ACHN (cell line): ENCODE results near the gene TRABD2B.

Experiments used
- DNase-seq: peaks from one replicate; pipeline ENCODE4 v3.0.0-alpha.2; 2015
- in situ Hi-C: cut with HindIII; loops from 2 replicates; pipeline ENCODE4 v1.10.0; 2017; ENCODE audit warnings: low sequenced_read_pairs, low pct_ligation_motif_present, low pct_unique_long_range_greater_than_20kb

TRABD2B gene

GRCh38 chr1:47873337-47873736 is 123.8 kb downstream of the TRABD2B start:
- in situ Hi-C loops: no loop called here
- DNase-seq: peak; percentile 6

- peak; percentile 27 for DNase-seq
Measured at GRCh38 chr1:47872886-47873285, 124.3 kb downstream of the TRABD2B start.

GRCh38 chr1:47871799-47872353 is 125.3 kb downstream of the TRABD2B start:
- in situ Hi-C loops: no loop called here
- peak; percentile 91 for DNase-seq

More at GRCh38 chr1:47872886-47873285, 124.3 kb downstream of the TRABD2B start:
- in situ Hi-C loops: no loop called here

GRCh38 chr1:47870946-47871676 is 126.1 kb downstream of the TRABD2B start:
- in situ Hi-C loops: no loop called here
- peak; percentile 35 for DNase-seq

DNA sequence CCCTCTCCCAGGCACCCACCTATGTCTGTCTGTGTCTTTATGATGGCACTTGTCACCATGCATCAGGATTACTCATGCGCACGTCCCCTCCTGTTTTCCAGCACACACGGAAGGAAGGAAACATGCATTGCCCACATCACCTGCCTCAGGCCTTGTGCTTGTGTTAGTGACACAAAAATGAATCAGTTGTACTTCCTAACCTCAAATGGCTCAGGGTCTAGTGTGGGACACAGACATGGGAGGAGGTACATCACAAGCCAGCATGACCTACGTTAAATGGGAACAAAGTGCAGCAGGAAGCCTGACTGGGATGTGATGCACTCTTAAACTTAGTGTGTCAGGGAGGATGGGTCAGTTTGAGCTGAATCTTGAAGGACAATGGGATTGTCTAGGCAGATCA is 126.7 kb downstream of the TRABD2B start:
- in situ Hi-C loops: no loop called here
- DNase-seq: no peak

GRCh38 chr1:47868348-47868676 is 128.9 kb downstream of the TRABD2B start:
- in situ Hi-C loops: no loop called here
- DNase-seq: no peak

DNA sequence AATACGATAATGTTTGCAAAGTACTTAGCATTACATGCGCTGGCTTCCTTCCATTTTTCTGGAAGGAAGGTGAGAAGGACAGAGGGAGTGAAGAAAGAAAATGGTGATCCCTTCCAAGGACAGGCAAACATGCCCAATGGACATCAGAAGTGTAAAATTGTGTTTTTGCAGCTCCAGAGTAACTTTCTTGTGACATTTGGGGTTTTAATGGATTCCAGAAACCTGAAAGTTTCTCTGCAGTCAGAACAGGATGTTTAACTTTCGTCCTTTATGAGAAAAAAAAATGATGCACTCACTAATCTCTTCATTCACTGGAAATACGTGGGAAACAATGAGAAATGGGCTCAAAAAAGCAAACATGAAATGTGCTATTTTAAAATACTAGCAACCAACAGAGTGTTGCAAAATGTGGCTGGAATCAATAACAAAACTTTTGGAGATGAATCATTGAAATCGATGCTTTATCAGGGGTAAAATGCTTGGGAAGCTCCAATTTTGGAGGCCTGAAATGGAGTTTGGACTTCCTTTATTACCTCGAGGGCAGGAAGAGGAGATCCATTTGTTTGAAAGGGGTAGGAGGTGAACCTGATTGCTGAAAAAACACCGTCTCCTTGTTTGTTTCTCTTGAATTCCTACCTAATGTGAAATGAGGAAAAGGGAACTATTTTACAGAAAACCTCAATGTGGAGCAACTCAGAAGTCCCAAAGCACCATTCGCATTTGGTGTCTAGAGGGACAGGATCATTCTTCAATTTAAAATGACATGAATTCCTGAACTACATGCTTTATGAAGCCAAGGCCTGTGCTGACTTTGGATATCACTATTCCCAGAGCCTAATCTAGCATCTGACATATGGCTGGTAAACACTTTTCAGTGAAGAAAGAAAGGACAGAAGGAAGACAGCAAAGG is 129.5 kb downstream of the TRABD2B start:
- in situ Hi-C loops: no loop called here
- DNase-seq: no peak

DNA sequence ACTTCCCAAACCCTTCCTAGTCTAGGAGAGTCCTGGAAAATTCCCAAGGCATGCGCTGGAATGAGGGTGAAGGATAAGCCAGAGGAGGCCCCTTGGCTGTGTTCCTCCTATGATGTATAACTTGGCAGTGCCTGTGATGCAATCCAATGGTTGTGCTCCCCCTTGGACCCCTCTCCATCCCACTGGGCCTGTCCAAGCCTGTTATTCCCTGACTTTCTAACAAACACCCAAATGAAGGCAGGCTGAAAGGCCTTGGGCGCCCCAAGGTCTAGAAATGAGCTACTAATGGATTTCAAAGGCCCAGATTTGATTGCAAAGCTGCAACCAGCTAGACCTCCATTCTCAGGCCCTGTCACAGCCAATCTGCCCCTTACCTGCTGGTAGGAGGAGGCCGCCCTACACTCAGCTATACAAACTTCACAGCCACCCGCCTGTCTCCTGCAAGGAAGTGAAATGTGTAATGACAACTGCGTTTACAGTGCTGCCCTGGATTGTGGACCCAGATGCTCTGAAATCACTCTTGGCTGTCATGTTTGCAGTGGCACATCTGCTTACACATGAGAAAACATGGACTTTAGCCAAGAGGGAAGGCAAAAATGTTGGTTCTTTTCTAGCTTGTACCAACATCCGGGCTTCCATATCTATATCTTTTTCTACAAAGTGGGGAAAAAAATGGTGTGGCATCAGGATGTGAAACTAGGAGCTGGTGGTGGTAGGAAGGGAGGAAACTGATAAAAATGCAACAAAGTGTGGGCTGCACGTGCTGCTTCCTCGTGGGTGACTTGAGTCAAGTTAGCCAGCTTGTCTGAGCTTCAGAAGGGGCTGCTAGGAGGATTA is 130.4 kb downstream of the TRABD2B start:
- no peak for DNase-seq
- in situ Hi-C loops: no loop called here

- DNase-seq: peak; percentile 27
- in situ Hi-C loops: no loop called here
Measured at GRCh38 chr1:47865881-47866535, 131.2 kb downstream of the TRABD2B start.

DNA sequence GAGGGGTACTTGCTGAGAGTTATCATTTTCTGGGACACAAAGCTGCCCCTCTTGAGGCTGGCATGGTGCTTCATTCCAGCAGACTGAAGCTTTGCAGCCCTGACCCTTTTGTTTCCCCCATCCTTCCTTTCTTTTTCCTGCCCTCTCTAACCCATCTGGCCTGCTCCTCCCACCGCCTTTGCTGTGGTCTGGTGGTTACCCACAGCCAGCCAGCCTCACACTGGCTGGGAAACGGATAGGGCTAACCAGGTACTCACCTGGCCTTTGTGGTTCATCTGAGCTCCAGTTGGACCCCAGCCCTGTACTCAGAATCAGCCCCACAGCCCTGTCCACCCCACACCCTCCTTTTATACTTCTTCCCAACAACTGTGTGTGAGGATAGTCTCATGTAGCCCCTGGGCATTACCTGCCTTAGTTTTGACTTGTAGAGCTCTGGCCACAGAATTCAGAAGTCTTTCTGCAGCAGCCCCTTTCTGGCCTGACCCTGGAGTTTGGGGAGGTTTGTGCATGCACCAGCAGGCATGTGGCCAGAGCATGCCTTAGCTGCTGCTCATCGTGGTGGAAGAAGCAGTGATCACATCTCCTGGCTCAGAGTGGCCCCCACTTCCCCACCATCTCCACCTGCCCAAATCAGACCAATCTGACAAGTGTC is 138.0 kb downstream of the TRABD2B start:
- in situ Hi-C loops: no loop called here
- DNase-seq: no peak

- no peak for DNase-seq
- in situ Hi-C loops: no loop called here
Measured at GRCh38 chr1:47856996-47857395, 140.2 kb downstream of the TRABD2B start.

DNA sequence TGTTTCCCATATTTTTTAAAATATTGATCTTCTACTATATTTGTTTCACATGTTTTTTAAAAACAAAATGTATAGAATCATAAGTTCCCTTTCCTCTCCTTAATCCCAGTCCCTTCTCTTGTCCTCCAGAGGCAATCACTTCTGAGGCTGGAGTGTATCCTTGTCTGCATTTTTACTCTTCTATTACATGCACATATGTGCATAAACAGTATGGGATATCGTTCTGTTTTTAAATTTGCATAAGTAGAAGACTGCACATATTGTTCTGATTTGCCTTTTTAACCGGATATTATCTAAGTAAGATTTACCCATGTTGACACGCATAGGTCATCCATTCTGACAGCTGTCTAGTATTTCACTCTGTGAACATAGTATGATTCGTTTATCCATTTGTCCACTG is 142.0 kb downstream of the TRABD2B start:
- no peak for DNase-seq

GRCh38 chr1:47854552-47855144 is 142.5 kb downstream of the TRABD2B start:
- no peak for DNase-seq
- in situ Hi-C loops: no loop called here

More for the DNA sequence above, 142.0 kb downstream of the TRABD2B start:
- in situ Hi-C loops: no loop called here

- in situ Hi-C loops: no loop called here
- no peak for DNase-seq
Measured at GRCh38 chr1:47853852-47854251, 143.3 kb downstream of the TRABD2B start.

DNA sequence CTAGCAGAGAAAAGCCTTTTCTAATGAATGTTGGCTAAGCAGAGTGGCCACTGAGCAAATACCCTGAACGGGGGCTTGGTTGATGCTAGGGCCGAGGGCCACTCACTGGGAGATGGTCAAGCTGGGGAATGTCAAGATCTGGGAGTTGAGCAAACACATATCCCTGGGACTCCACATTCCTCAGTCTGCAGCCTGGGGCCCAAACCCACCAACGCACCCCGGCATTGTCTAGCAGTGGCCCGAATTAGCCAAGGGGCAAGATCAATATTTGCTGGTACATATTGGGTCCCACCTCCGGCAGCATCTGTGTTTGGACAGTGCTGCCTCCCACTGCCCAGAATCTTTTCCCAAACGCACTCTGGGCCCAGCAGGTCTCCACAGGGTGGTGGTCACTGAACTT is 144.1 kb downstream of the TRABD2B start:
- DNase-seq: no peak
- in situ Hi-C loops: no loop called here

DNA sequence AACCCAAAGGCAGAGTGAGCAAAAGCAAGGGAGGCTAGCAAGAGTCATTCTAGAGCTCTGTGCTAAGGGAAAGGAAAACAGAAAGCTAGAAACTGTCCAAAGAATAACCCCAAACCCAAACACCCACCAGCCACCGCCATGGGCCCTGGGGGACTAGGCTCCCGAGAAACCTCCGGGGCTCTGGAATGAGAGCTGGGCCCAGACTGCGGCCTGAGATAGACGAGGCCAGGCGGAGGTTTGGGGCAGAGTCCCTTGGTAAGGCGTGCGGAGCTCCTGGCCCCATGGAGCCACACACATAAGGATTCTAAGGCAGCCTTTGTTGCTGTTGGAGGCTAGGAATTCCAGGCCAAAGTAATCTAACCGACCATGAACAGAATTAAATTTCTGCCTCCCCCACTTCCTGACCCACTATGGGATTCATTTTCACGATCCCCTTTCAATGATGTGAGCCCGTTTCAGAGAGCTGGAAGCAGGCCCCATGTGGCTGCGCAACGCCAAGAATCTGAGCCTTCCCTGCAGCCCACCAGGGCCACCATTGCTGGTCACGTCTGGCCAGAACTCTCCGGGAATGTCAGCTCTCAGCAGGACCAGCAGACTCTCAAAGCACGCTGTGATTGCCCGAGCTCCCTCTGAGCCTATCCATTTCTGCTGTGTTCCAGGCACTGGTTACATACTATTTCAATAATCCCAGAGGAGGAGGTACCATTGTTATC is 145.0 kb downstream of the TRABD2B start:
- no peak for DNase-seq
- in situ Hi-C loops: no loop called here

- DNase-seq: no peak
- in situ Hi-C loops: no loop called here
Measured at GRCh38 chr1:47850451-47850850, 146.7 kb downstream of the TRABD2B start.
